ENCODE results near the gene SEMA6A. TPM values are rescaled to one million over a fixed set of nuclear protein-coding genes. Genes with fewer than 3 reads are reported as not detected.
A peak's percentile ranks its signal among the peaks of the same experiment; 100 is the strongest.

The SEMA6A gene
- total and polyA plus RNA-seq, 5 experiments from 2014 or later: 0.18 to 0.69 (median 0.22) TPM; not detected in 2

GRCh38 chr5:116593340-116593739, 18.7 kb upstream of the SEMA6A start:
- ATAC-seq (no peak), DNase-seq (no peak)
- peaks cover 0 to 11% (median 3%) of the 10 kb centered on the region in 9 donors for H3K9me3 Mint-ChIP-seq
- H3K4me3 Mint-ChIP-seq: no peak overlapping the region
- H3K4me1 Mint-ChIP-seq: no peaks in the 10 kb centered on the region
- H3K36me3 Mint-ChIP-seq: no peaks in the 10 kb centered on the region
- H3K27me3 Mint-ChIP-seq: peaks cover 0 to 5% (median 3%) of the 10 kb centered on the region in 5 donors
- H3K27ac Mint-ChIP-seq: no peak overlapping the region
- POLR2A ChIA-PET: no interaction called here

- Mint-ChIP-seq H3K4me1 (no peaks in the 10 kb centered on the region), H3K4me3 (no peak overlapping the region), H3K36me3 (peaks cover 0 to 9% (median 0%) of the 10 kb centered on the region in 3 donors), H3K9me3 (peaks cover 0 to 3% (median 0%) of the 10 kb centered on the region in 9 donors), H3K27ac (no peak overlapping the region), H3K27me3 (peaks cover 22 to 54% (median 28%) of the 10 kb centered on the region in 5 donors)
- DNase-seq (no peak), ATAC-seq (no peak)
- POLR2A ChIA-PET: no interaction called here
Measured at GRCh38 chr5:116585227-116585626, 10.6 kb upstream of the SEMA6A start.

- no peak for DNase-seq
- H3K27me3 Mint-ChIP-seq: peaks cover 28 to 67% (median 34%) of the 10 kb centered on the region in 5 donors
- no peaks in the 10 kb centered on the region for H3K4me1 Mint-ChIP-seq
- H3K4me3 Mint-ChIP-seq: no peak overlapping the region
- no peak for ATAC-seq
- H3K27ac Mint-ChIP-seq: no peak overlapping the region
- H3K36me3 Mint-ChIP-seq: peaks cover 0 to 9% (median 0%) of the 10 kb centered on the region in 3 donors
- POLR2A ChIA-PET: interaction anchor here (0.6 kb wide), 1 partner anchor 164 kb away, joined by 3 read pairs; no protein-coding TSS in a partner anchor
- H3K9me3 Mint-ChIP-seq: peaks cover 0 to 3% (median 0%) of the 10 kb centered on the region in 9 donors
Measured at GRCh38 chr5:116583862-116584222, 9.2 kb upstream of the SEMA6A start.

- ATAC-seq (no peak), DNase-seq (no peak)
- Mint-ChIP-seq H3K27ac (no peak overlapping the region), H3K36me3 (peaks cover 0 to 9% (median 0%) of the 10 kb centered on the region in 3 donors), H3K4me1 (peaks cover 0 to 3% (median 0%) of the 10 kb centered on the region in 4 donors), H3K4me3 (no peak overlapping the region), H3K9me3 (peaks cover 0 to 3% (median 0%) of the 10 kb centered on the region in 9 donors), H3K27me3 (peaks cover 32 to 73% (median 39%) of the 10 kb centered on the region in 5 donors)
- POLR2A ChIA-PET: no interaction called here
Measured at GRCh38 chr5:116583085-116583861, 8.7 kb upstream of the SEMA6A start.

- POLR2A ChIA-PET: no interaction called here
- peaks cover 0 to 3% (median 0%) of the 10 kb centered on the region in 9 donors for H3K9me3 Mint-ChIP-seq
- H3K27ac Mint-ChIP-seq: no peak overlapping the region
- no peak for DNase-seq
- ATAC-seq: no peak
- H3K27me3 Mint-ChIP-seq: peaks cover 32 to 67% (median 40%) of the 10 kb centered on the region in 5 donors
- peaks cover 0 to 3% (median 0%) of the 10 kb centered on the region in 4 donors for H3K4me1 Mint-ChIP-seq
- H3K4me3 Mint-ChIP-seq: no peak overlapping the region
- peaks cover 0 to 4% (median 0%) of the 10 kb centered on the region in 3 donors for H3K36me3 Mint-ChIP-seq
Measured at GRCh38 chr5:116581910-116582309, 7.3 kb upstream of the SEMA6A start.

- H3K4me3 Mint-ChIP-seq: peak overlapping the region in 1 of 10 donors; percentile 1
- no peak for DNase-seq
- H3K27me3 Mint-ChIP-seq: peaks cover 32 to 62% (median 45%) of the 10 kb centered on the region in 5 donors
- H3K27ac Mint-ChIP-seq: no peak overlapping the region
- no peak for ATAC-seq
- POLR2A ChIA-PET: no interaction called here
- peaks cover 0 to 3% (median 0%) of the 10 kb centered on the region in 9 donors for H3K9me3 Mint-ChIP-seq
- peaks cover 0 to 4% (median 3%) of the 10 kb centered on the region in 3 donors for H3K36me3 Mint-ChIP-seq
- H3K4me1 Mint-ChIP-seq: peaks cover 10 to 17% (median 15%) of the 10 kb centered on the region in 4 donors
Measured at GRCh38 chr5:116579144-116579543, 4.5 kb upstream of the SEMA6A start.

- no peak for DNase-seq
- Mint-ChIP-seq H3K27me3 (peaks cover 30 to 62% (median 45%) of the 10 kb centered on the region in 5 donors), H3K4me1 (peaks cover 11 to 22% (median 17%) of the 10 kb centered on the region in 4 donors), H3K27ac (no peak overlapping the region), H3K36me3 (peaks cover 0 to 4% (median 3%) of the 10 kb centered on the region in 3 donors), H3K4me3 (peak overlapping the region in 1 of 10 donors; percentile 1), H3K9me3 (peaks cover 0 to 3% (median 0%) of the 10 kb centered on the region in 9 donors)
- POLR2A ChIA-PET: no interaction called here
- ATAC-seq: no peak
Measured at GRCh38 chr5:116578676-116579075, 4.1 kb upstream of the SEMA6A start.

GRCh38 chr5:116577064-116577788, 2.6 kb upstream of the SEMA6A start:
- DNase-seq: no peak
- Mint-ChIP-seq H3K9me3 (peaks cover 0 to 3% (median 0%) of the 10 kb centered on the region in 9 donors), H3K27ac (peak overlapping the region in 1 of 10 donors; percentile 84), H3K4me3 (no peak overlapping the region), H3K27me3 (peaks cover 33 to 74% (median 54%) of the 10 kb centered on the region in 5 donors), H3K36me3 (peaks cover 0 to 4% (median 3%) of the 10 kb centered on the region in 3 donors), H3K4me1 (peaks cover 15 to 26% (median 25%) of the 10 kb centered on the region in 4 donors)
- POLR2A ChIA-PET: no interaction called here
- no peak for ATAC-seq

- ATAC-seq: peak in 1 of 2 donors; percentile 44
- peaks cover 35 to 77% (median 54%) of the 10 kb centered on the region in 5 donors for H3K27me3 Mint-ChIP-seq
- H3K9me3 Mint-ChIP-seq: peaks cover 0 to 3% (median 0%) of the 10 kb centered on the region in 9 donors
- DNase-seq: peak in 1 of 10 donors; percentile 9
- peaks cover 0 to 4% (median 3%) of the 10 kb centered on the region in 3 donors for H3K36me3 Mint-ChIP-seq
- POLR2A ChIA-PET: no interaction called here
- peak overlapping the region in 4 of 10 donors; percentile 18 to 75 (median 59) for H3K4me3 Mint-ChIP-seq
- H3K4me1 Mint-ChIP-seq: peaks cover 15 to 28% (median 25%) of the 10 kb centered on the region in 4 donors
- H3K27ac Mint-ChIP-seq: no peak overlapping the region
Measured at GRCh38 chr5:116576053-116576713, 1.6 kb upstream of the SEMA6A start.

GRCh38 chr5:116575326-116576052, 866 bp upstream of the SEMA6A start:
- POLR2A ChIA-PET: no interaction called here
- Mint-ChIP-seq H3K4me3 (peak overlapping the region; percentile 19 to 75 (median 56)), H3K27ac (no peak overlapping the region), H3K27me3 (peaks cover 35 to 77% (median 57%) of the 10 kb centered on the region in 5 donors), H3K9me3 (peaks cover 0 to 3% (median 0%) of the 10 kb centered on the region in 9 donors), H3K4me1 (peaks cover 15 to 28% (median 25%) of the 10 kb centered on the region in 4 donors), H3K36me3 (peaks cover 2 to 3% (median 3%) of the 10 kb centered on the region in 3 donors)
- no peak for ATAC-seq
- no peak for DNase-seq

GRCh38 chr5:116573702-116574366, 789 bp downstream of the SEMA6A start:
- H3K27ac Mint-ChIP-seq: no peak overlapping the region
- POLR2A ChIA-PET: no interaction called here
- peaks cover 0 to 1% (median 0%) of the 10 kb centered on the region in 9 donors for H3K9me3 Mint-ChIP-seq
- peak overlapping the region; percentile 63 to 86 (median 74) for H3K4me3 Mint-ChIP-seq
- peaks cover 40 to 78% (median 64%) of the 10 kb centered on the region in 5 donors for H3K27me3 Mint-ChIP-seq
- peaks cover 15 to 28% (median 25%) of the 10 kb centered on the region in 4 donors for H3K4me1 Mint-ChIP-seq
- H3K36me3 Mint-ChIP-seq: peaks cover 0 to 3% (median 2%) of the 10 kb centered on the region in 3 donors
- no peak for ATAC-seq
- DNase-seq: no peak
